KMS-11 (cell line): ENCODE results near the gene CLOCK.

Experiments used
- H2AFZ ChIP-seq: fragments of 200-600 bp; sonication (generic); 2 replicates; pipeline ENCODE4 v1.6.1; 2016; ENCODE audit warnings: antibody characterized with exemption, mixed run types, low read depth
- H3K27ac ChIP-seq: fragments of 200-600 bp; sonication (generic); 2 replicates; pipeline ENCODE4 v1.6.1; 2016; ENCODE audit warnings: mild to moderate bottlenecking, mixed run types
- H3K27me3 ChIP-seq: fragments of 200-600 bp; sonication (generic); 2 replicates; pipeline ENCODE4 v1.6.1; 2017; ENCODE audit warnings: mild to moderate bottlenecking, low read depth, mixed run types, moderate library complexity; ENCODE audit not compliant: insufficient read depth
- H3K36me3 ChIP-seq: fragments of 200-600 bp; sonication (generic); 2 replicates; pipeline ENCODE4 v1.6.1; 2017; ENCODE audit warnings: mild to moderate bottlenecking, mixed run types; ENCODE audit not compliant: insufficient read depth
- H3K4me1 ChIP-seq: fragments of 200-600 bp; sonication (generic); 2 replicates; pipeline ENCODE4 v1.6.1; 2016; ENCODE audit warnings: mild to moderate bottlenecking, low read depth, mixed run types; ENCODE audit not compliant: poor library complexity, severe bottlenecking
- H3K4me2 ChIP-seq: fragments of 200-600 bp; sonication (generic); 2 replicates; pipeline ENCODE4 v1.7.0; 2016; ENCODE audit warnings: mild to moderate bottlenecking, mixed run types
- H3K4me3 ChIP-seq: fragments of 200-600 bp; sonication (generic); IDR thresholded peaks from 2 replicates; pipeline ENCODE4 v1.6.1; 2017; ENCODE audit warnings: low read depth, low read length, mixed read lengths; ENCODE audit not compliant: insufficient read depth
- H3K79me2 ChIP-seq: fragments of 200-600 bp; sonication (generic); 2 replicates; pipeline ENCODE4 v1.6.1; 2016; ENCODE audit warnings: low read depth, mixed run types; ENCODE audit not compliant: insufficient read depth
- H3K9ac ChIP-seq: fragments of 200-600 bp; sonication (generic); 2 replicates; pipeline ENCODE4 v1.6.1; 2016; ENCODE audit warnings: mild to moderate bottlenecking, mixed run types
- H4K20me1 ChIP-seq: fragments of 200-600 bp; sonication (generic); 2 replicates; pipeline ENCODE4 v1.6.1; 2016; ENCODE audit warnings: mild to moderate bottlenecking, mixed run types; ENCODE audit not compliant: insufficient read depth
- CTCF ChIP-seq: fragments of 200-600 bp; sonication (generic); conservative IDR thresholded peaks from 2 replicates; pipeline ENCODE4 v1.6.1; 2017; ENCODE audit warnings: low read depth, mild to moderate bottlenecking, antibody characterized with exemption, low read length, moderate library complexity, mixed read lengths

CLOCK gene

GRCh38 chr4:55546506-55546755 lies 278 bp downstream of the CLOCK start:
- H3K27me3 ChIP-seq, result no peaks in the 10 kb centered on the region
- TF ChIP-seq CTCF, result no peak
- no peak overlapping the region for H2AFZ ChIP-seq
- H3K36me3 ChIP-seq, result no peaks in the 10 kb centered on the region
- peak overlapping the region; percentile 85 for H3K9ac ChIP-seq
- peak overlapping the region; percentile 94 for H3K27ac ChIP-seq
- H3K79me2 ChIP-seq, result peaks cover 38% of the 10 kb centered on the region
- H3K4me2 ChIP-seq, result no peak overlapping the region
- peaks cover 24% of the 10 kb centered on the region for H3K4me1 ChIP-seq
- H4K20me1 ChIP-seq, result no peaks in the 10 kb centered on the region
- H3K4me3 ChIP-seq, result no peak overlapping the region

- H3K9ac ChIP-seq, result peak overlapping the region; percentile 85
Measured at GRCh38 chr4:55545641-55546505, 836 bp downstream of the CLOCK start.

GRCh38 chr4:55545151-55545550 lies 1.6 kb downstream of the CLOCK start:
- H4K20me1 ChIP-seq, result no peaks in the 10 kb centered on the region
- H3K36me3 ChIP-seq, result no peaks in the 10 kb centered on the region
- H3K27me3 ChIP-seq, result no peaks in the 10 kb centered on the region
- peaks cover 49% of the 10 kb centered on the region for H3K79me2 ChIP-seq
- peak overlapping the region; percentile 73 for H3K4me2 ChIP-seq
- no peak for TF ChIP-seq CTCF
- H2AFZ ChIP-seq, result peak overlapping the region; percentile 73
- H3K9ac ChIP-seq, result peak overlapping the region; percentile 85
- H3K4me1 ChIP-seq, result peaks cover 24% of the 10 kb centered on the region
- H3K27ac ChIP-seq, result peak overlapping the region; percentile 94
- H3K4me3 ChIP-seq, result peak overlapping the region; percentile 91

More at GRCh38 chr4:55545641-55546505, 836 bp downstream of the CLOCK start:
- H4K20me1 ChIP-seq, result no peaks in the 10 kb centered on the region
- no peaks in the 10 kb centered on the region for H3K36me3 ChIP-seq
- TF ChIP-seq CTCF, result no peak
- peak overlapping the region; percentile 73 for H2AFZ ChIP-seq
- H3K27ac ChIP-seq, result peak overlapping the region; percentile 94
- peaks cover 24% of the 10 kb centered on the region for H3K4me1 ChIP-seq
- peak overlapping the region; percentile 73 for H3K4me2 ChIP-seq
- peaks cover 44% of the 10 kb centered on the region for H3K79me2 ChIP-seq
- H3K4me3 ChIP-seq, result peak overlapping the region; percentile 91
- H3K27me3 ChIP-seq, result no peaks in the 10 kb centered on the region

GRCh38 chr4:55543858-55544257 lies 2.9 kb downstream of the CLOCK start:
- H3K4me2 ChIP-seq, result peak overlapping the region; percentile 73
- no peak overlapping the region for H3K9ac ChIP-seq
- H3K36me3 ChIP-seq, result no peaks in the 10 kb centered on the region
- H3K27me3 ChIP-seq, result no peaks in the 10 kb centered on the region
- H3K27ac ChIP-seq, result no peak overlapping the region; the same call in 1 of the 2 replicates
- no peak overlapping the region for H3K4me3 ChIP-seq
- peaks cover 24% of the 10 kb centered on the region for H3K4me1 ChIP-seq
- no peak overlapping the region for H2AFZ ChIP-seq
- H4K20me1 ChIP-seq, result no peaks in the 10 kb centered on the region
- H3K79me2 ChIP-seq, result peaks cover 49% of the 10 kb centered on the region
- TF ChIP-seq CTCF, result peak; percentile 22; the same call in 1 of the 2 replicates
